Panc1 (cell line): Measurements from ENCODE around the gene GMEB2. TPM values are rescaled to one million over a fixed set of nuclear protein-coding genes. Genes with fewer than 3 reads are reported as not detected.

Experiments used
- ATAC-seq: fragments of 200-7000 bp; cut with Tn5 transposase; 2 replicates; pipeline ENCODE4 v1.9.1; 2020; ENCODE audit warnings: mild to moderate bottlenecking, moderate library complexity
- BruUV-seq: library from RNA; stranded (reverse); fragments of 400-500 nt; replicated peaks from 2 replicates; lab custom pipeline; 2021; lab: Mats Ljungman, UMichigan
- CTCF ChIA-PET: fragments of 300-600 bp; sonication (Branson Sonifier 250); formaldehyde crosslinking; loops from one replicate; lab custom pipeline; 2022; ENCODE audit warnings: antibody characterized with exemption; lab: Charles Lee
- POLR2A ChIA-PET: fragments of 300-600 bp; sonication (Branson Sonifier 250); formaldehyde crosslinking; loops from one replicate; lab custom pipeline; 2022; ENCODE audit warnings: antibody characterized with exemption; lab: Charles Lee
- DNase-seq: peaks from one replicate; pipeline ENCODE4 v3.0.0-alpha.2; 2010; ENCODE audit warnings: low read depth, low spot score
- H3K27ac ChIP-seq: 2 replicates; pipeline ENCODE4 v1.5.1; 2011; ENCODE audit warnings: mild to moderate bottlenecking, low read length, inconsistent platforms
- H3K27me3 ChIP-seq: fragments of 200-500 bp; sonication (Bioruptor generic); 2 replicates; pipeline ENCODE4 v1.6.0; 2014; ENCODE audit warnings: low read length, inconsistent platforms; ENCODE audit not compliant: control insufficient read depth, insufficient read depth
- H3K36me3 ChIP-seq: fragments of 200-500 bp; sonication (Bioruptor generic); 2 replicates; pipeline ENCODE4 v1.5.1; 2014; ENCODE audit warnings: inconsistent platforms, mild to moderate bottlenecking, low read length, moderate library complexity; ENCODE audit not compliant: control insufficient read depth, insufficient read depth
- H3K4me1 ChIP-seq: 2 replicates; pipeline ENCODE4 v1.5.1; 2011; ENCODE audit warnings: inconsistent platforms, mild to moderate bottlenecking, low read length, moderate library complexity; ENCODE audit not compliant: control insufficient read depth, insufficient read depth
- H3K4me3 ChIP-seq, 2 experiments: 2 replicates each; pipeline ENCODE4 v1.5.1; 2011 to 2012; ENCODE audit warnings: low read depth in 2 of 2, low read length in 2 of 2, mild to moderate bottlenecking in 2 of 2, inconsistent platforms in 1 of 2, moderate library complexity in 1 of 2
- H3K9me3 ChIP-seq: fragments of 200-500 bp; sonication (Bioruptor generic); 2 replicates; pipeline ENCODE4 v1.5.1; 2014; ENCODE audit warnings: low read depth, mild to moderate bottlenecking, inconsistent platforms, low read length, moderate library complexity; ENCODE audit not compliant: control insufficient read depth, insufficient read depth
- CTCF ChIP-seq: fragments of 450-650 bp; IDR thresholded peaks from 2 replicates; pipeline ENCODE4 v1.5.1; 2017; ENCODE audit warnings: mild to moderate bottlenecking
- POLR2AphosphoS5 ChIP-seq: IDR thresholded peaks from 2 replicates; pipeline ENCODE4 v1.6.1; 2012; ENCODE audit warnings: mild to moderate bottlenecking, low read depth, low read length, moderate library complexity
- REST ChIP-seq, 2 experiments: IDR thresholded peaks; 2 replicates each; pipeline ENCODE4 v1.6.1; 2011 to 2012; ENCODE audit warnings: low read depth in 2 of 2, control low read depth in 1 of 2, low read length in 1 of 2, mild to moderate bottlenecking in 1 of 2, moderate library complexity in 1 of 2; ENCODE audit not compliant: insufficient read depth in 1 of 2
- SIN3A ChIP-seq: IDR thresholded peaks from 2 replicates; pipeline ENCODE4 v1.6.1; 2012; ENCODE audit warnings: low read depth, mild to moderate bottlenecking, low read length, moderate library complexity, borderline replicate concordance; ENCODE audit not compliant: insufficient read depth
- TCF7L2 ChIP-seq: IDR thresholded peaks from 2 replicates; pipeline ENCODE4 v1.6.1; 2011; ENCODE audit warnings: mild to moderate bottlenecking, low read depth, low read length, inconsistent platforms
- in situ Hi-C: cut with HindIII; loops from 2 replicates; pipeline ENCODE4 v1.10.0; 2016; ENCODE audit warnings: low sequenced_read_pairs, low pct_unique_long_range_greater_than_20kb
- intact Hi-C: fragments of 100-400 bp; cut with micrococcal nuclease; formaldehyde crosslinking; loops from one replicate; pipeline ENCODE4 v1.10.0; 2022; ENCODE audit not compliant: unreplicated experiment
- total RNA-seq: library from RNA; stranded (reverse); gene quantifications from one replicate; pipeline ENCODE4 v1.2.1, GENCODE V29; 2021; ENCODE audit not compliant: unreplicated experiment

Gene GMEB2
- total RNA-seq, 1 experiment from 2014 or later, result 13.1 TPM

- POLR2A ChIA-PET, result no interaction called here
These were observed 41.5 kb upstream of the GMEB2 start for GRCh38 chr20:63668351-63668750.

GRCh38 chr20:63667858-63668257 lies 41.0 kb upstream of the GMEB2 start:
- in situ Hi-C loops, result no loop called here
- ATAC-seq (no peak), DNase-seq (no peak)
- H3K9me3 ChIP-seq, result no peaks in the 10 kb centered on the region
- intact Hi-C loops, result no loop called here
- H3K4me3 ChIP-seq, result no peak overlapping the region
- no peaks in the 10 kb centered on the region for H3K4me1 ChIP-seq
- H3K36me3 ChIP-seq, result no peaks in the 10 kb centered on the region
- POLR2A ChIA-PET, result no interaction called here
- CTCF ChIA-PET, result no interaction called here
- no peak for TF ChIP-seq POLR2AphosphoS5
- no peak overlapping the region for H3K27ac ChIP-seq
- no TSS peak for BruUV-seq
- no peaks in the 10 kb centered on the region for H3K27me3 ChIP-seq

More at GRCh38 chr20:63668351-63668750, 41.5 kb upstream of the GMEB2 start:
- in situ Hi-C loops, result no loop called here
- TF ChIP-seq SIN3A (no peak), CTCF (no peak), TCF7L2 (no peak), REST (IDR thresholded peaks at IDR 0.05; ENCODE audit: insufficient read depth in 1 of 2, low read depth in 2 of 2, low read length in 1 of 2) (no peak), POLR2AphosphoS5 (no peak)
- intact Hi-C loops, result no loop called here
- H3K27ac ChIP-seq, result no peak overlapping the region
- no peaks in the 10 kb centered on the region for H3K9me3 ChIP-seq
- no peaks in the 10 kb centered on the region for H3K36me3 ChIP-seq
- DNase-seq (no peak), ATAC-seq (no peak)
- no peak overlapping the region for H3K4me3 ChIP-seq
- no peaks in the 10 kb centered on the region for H3K4me1 ChIP-seq
- no peaks in the 10 kb centered on the region for H3K27me3 ChIP-seq
- CTCF ChIA-PET, result no interaction called here
- BruUV-seq, result no TSS peak

DNA sequence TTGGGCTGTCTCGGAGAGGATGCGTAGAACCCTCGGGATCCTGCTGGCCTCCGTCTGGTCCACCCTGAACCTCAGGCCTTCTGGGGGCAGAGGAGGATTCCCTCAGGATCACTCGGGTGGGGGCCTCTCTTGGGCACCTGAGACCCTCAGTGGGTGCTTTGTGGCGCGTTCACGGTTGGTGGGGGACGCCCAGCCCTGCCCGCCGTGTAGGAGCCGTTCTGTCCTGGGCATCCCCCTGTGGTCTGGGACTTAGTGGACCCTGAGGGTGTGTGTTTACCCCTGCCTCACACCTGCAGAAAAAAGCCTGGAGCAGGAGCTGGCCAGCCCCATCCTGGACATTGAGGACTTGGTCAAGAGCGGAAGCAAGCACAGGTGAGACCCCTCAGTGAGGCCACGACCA lies 38.8 kb upstream of the GMEB2 start:
- no peak for ATAC-seq
- Histone ChIP-seq H3K9me3 (no peaks in the 10 kb centered on the region), H3K27ac (no peak overlapping the region), H3K4me1 (no peaks in the 10 kb centered on the region), H3K36me3 (no peaks in the 10 kb centered on the region), H3K27me3 (no peaks in the 10 kb centered on the region), H3K4me3 (no peak overlapping the region)
- in situ Hi-C loops, result no loop called here
- POLR2A ChIA-PET, result no interaction called here
- no peak for TF ChIP-seq CTCF
- no peak for TF ChIP-seq POLR2AphosphoS5
- TF ChIP-seq TCF7L2, result no peak
- TF ChIP-seq REST (IDR thresholded peaks at IDR 0.05; ENCODE audit: insufficient read depth in 1 of 2, low read depth in 2 of 2, low read length in 1 of 2), result no peak
- intact Hi-C loops, result no loop called here
- CTCF ChIA-PET, result interaction anchor here (0.6 kb wide), 1 partner anchor 17 kb away, joined by 3 read pairs; no protein-coding TSS in a partner anchor
- DNase-seq, result no peak
- BruUV-seq, result no TSS peak
